SU-DHL-6 (cell line): ENCODE data around the gene ZNF682.
A peak's percentile ranks its signal among the peaks of the same experiment; 100 is the strongest.
"Not testable (repeated sequence)": the region's sequence is repeated elsewhere in the genome, so short reads cannot be mapped to it uniquely, and the experiment has no call there.

ENCODE experiments used
- H2AFZ ChIP-seq: fragments of 200-600 bp; sonication (generic); 2 replicates; pipeline ENCODE4 v1.6.1; 2014; ENCODE audit warnings: low read depth, mild to moderate bottlenecking, moderate library complexity, mixed read lengths, antibody characterized with exemption, low read length; ENCODE audit not compliant: severe bottlenecking
- H3F3A ChIP-seq: fragments of 200-600 bp; shearing (Covaris generic); 2 replicates; pipeline ENCODE4 v1.6.0; 2016; ENCODE audit warnings: antibody characterized with exemption, mild to moderate bottlenecking; ENCODE audit not compliant: insufficient read depth
- H3K27ac ChIP-seq: fragments of 200-600 bp; sonication (generic); 2 replicates; pipeline ENCODE4 v1.5.1; 2016; ENCODE audit warnings: low read depth, mild to moderate bottlenecking, low read length, moderate library complexity, mixed read lengths
- H3K27me3 ChIP-seq: fragments of 200-600 bp; sonication (generic), shearing (Covaris generic); 2 replicates; pipeline ENCODE4 v1.6.0; 2014; ENCODE audit warnings: mild to moderate bottlenecking, low read length
- H3K36me3 ChIP-seq: fragments of 200-600 bp; sonication (generic); 2 replicates; pipeline ENCODE4 v1.6.1; 2014; ENCODE audit warnings: mild to moderate bottlenecking, low read length, mixed read lengths
- H3K4me2 ChIP-seq: fragments of 300-600, 200-600 bp; shearing (Covaris generic), sonication (generic); 2 replicates; pipeline ENCODE4 v1.6.0; 2014; ENCODE audit warnings: low read length, low read depth, mild to moderate bottlenecking; ENCODE audit not compliant: poor library complexity, severe bottlenecking
- H3K4me3 ChIP-seq: fragments of 200-600 bp; sonication (generic); 2 replicates; pipeline ENCODE4 v1.5.1; 2014; ENCODE audit warnings: antibody characterized with exemption, low read length, mild to moderate bottlenecking, mixed read lengths; ENCODE audit not compliant: insufficient read depth, poor library complexity, severe bottlenecking
- H3K79me2 ChIP-seq: fragments of 200-600 bp; sonication (generic); 2 replicates; pipeline ENCODE4 v1.6.1; 2014; ENCODE audit warnings: mild to moderate bottlenecking, low read length, moderate library complexity; ENCODE audit not compliant: insufficient read depth
- H3K9ac ChIP-seq: fragments of 200-600 bp; sonication (generic); 2 replicates; pipeline ENCODE4 v1.7.0; 2014; ENCODE audit warnings: mild to moderate bottlenecking, low read length
- H3K9me2 ChIP-seq: fragments of 200-600 bp; sonication (generic); replicated peaks from 2 replicates; pipeline ENCODE4 v1.6.1; 2014; ENCODE audit warnings: low read length; ENCODE audit not compliant: insufficient read depth
- H3K9me3 ChIP-seq: fragments of 200-600 bp; sonication (generic); 2 replicates; pipeline ENCODE4 v1.6.1; 2014; ENCODE audit warnings: low read length, mixed read lengths; ENCODE audit not compliant: insufficient read depth
- H4K20me1 ChIP-seq: fragments of 200-600 bp; sonication (generic); 2 replicates; pipeline ENCODE4 v1.6.1; 2014; ENCODE audit warnings: low read depth, mild to moderate bottlenecking, antibody characterized with exemption, low read length, moderate library complexity, mixed read lengths
- CTCF ChIP-seq: fragments of 200-600 bp; sonication (generic); IDR thresholded peaks from one replicate; pipeline ENCODE4 v1.5.1; 2017; ENCODE audit warnings: antibody characterized with exemption, mild to moderate bottlenecking, low read length, moderate library complexity; ENCODE audit not compliant: insufficient read depth, poor library complexity, severe bottlenecking
- EZH2phosphoT487 ChIP-seq: fragments of 200-600 bp; sonication (generic), shearing (Covaris generic); conservative IDR thresholded peaks from 2 replicates; pipeline ENCODE4 v1.6.1; 2018; ENCODE audit warnings: mild to moderate bottlenecking, antibody characterized with exemption, low read length, moderate library complexity, mixed read lengths

The ZNF682 gene

GRCh38 chr19:19964416-19964815 is 74.9 kb downstream of the ZNF682 start:
- no peak overlapping the region for H3K27ac ChIP-seq
- no peak overlapping the region for H3K4me2 ChIP-seq
- peaks cover 16% of the 10 kb centered on the region; the same call in 1 of the 2 replicates for H3K9me3 ChIP-seq
- H3K4me3 ChIP-seq, result no peak overlapping the region
- no peaks in the 10 kb centered on the region for H3F3A ChIP-seq
- H3K79me2 ChIP-seq, result no peaks in the 10 kb centered on the region
- H2AFZ ChIP-seq, result no peak overlapping the region
- no peaks in the 10 kb centered on the region for H3K36me3 ChIP-seq
- no peaks in the 10 kb centered on the region for H3K27me3 ChIP-seq
- TF ChIP-seq CTCF, result no peak
- no peak for TF ChIP-seq EZH2phosphoT487
- H4K20me1 ChIP-seq, result no peaks in the 10 kb centered on the region
- H3K9ac ChIP-seq, result no peak overlapping the region
- H3K9me2 ChIP-seq, result no peaks in the 10 kb centered on the region

GRCh38 chr19:19959151-19959799 is 80.0 kb downstream of the ZNF682 start:
- not testable (repeated sequence) for H3K79me2 ChIP-seq, H4K20me1 ChIP-seq, H3K9ac ChIP-seq, H3K36me3 ChIP-seq, H3K9me3 ChIP-seq, H3K27ac ChIP-seq, H3K4me3 ChIP-seq, H3F3A ChIP-seq, H3K9me2 ChIP-seq, H3K27me3 ChIP-seq
- Histone ChIP-seq H2AFZ (peak overlapping the region; percentile 83), H3K4me2 (peak overlapping the region; percentile 28)
- TF ChIP-seq CTCF, result peak; percentile 35

GRCh38 chr19:19957766-19958165 is 81.5 kb downstream of the ZNF682 start:
- not testable (repeated sequence) for H3K9me2 ChIP-seq, H3K9ac ChIP-seq, H2AFZ ChIP-seq, H3K4me2 ChIP-seq, H4K20me1 ChIP-seq, H3K9me3 ChIP-seq, H3F3A ChIP-seq, H3K27me3 ChIP-seq, H3K4me3 ChIP-seq, H3K27ac ChIP-seq, H3K79me2 ChIP-seq, H3K36me3 ChIP-seq

GRCh38 chr19:19956434-19957075 is 82.8 kb downstream of the ZNF682 start:
- TF ChIP-seq EZH2phosphoT487 (no peak), CTCF (no peak)
- no peaks in the 10 kb centered on the region for H3K9me2 ChIP-seq
- H2AFZ ChIP-seq, result no peak overlapping the region

More at GRCh38 chr19:19956434-19957075, 82.8 kb downstream of the ZNF682 start:
- no peak overlapping the region for H3K4me3 ChIP-seq
- no peaks in the 10 kb centered on the region for H3K27me3 ChIP-seq
- no peak overlapping the region for H3K9ac ChIP-seq
- no peaks in the 10 kb centered on the region for H4K20me1 ChIP-seq
- no peak overlapping the region for H3K27ac ChIP-seq
- H3F3A ChIP-seq, result no peaks in the 10 kb centered on the region
- no peaks in the 10 kb centered on the region for H3K9me3 ChIP-seq
- no peak overlapping the region for H3K4me2 ChIP-seq
- no peaks in the 10 kb centered on the region for H3K36me3 ChIP-seq
- no peaks in the 10 kb centered on the region for H3K79me2 ChIP-seq
